ENCODE results near the gene PTGES2. TPM values are rescaled to one million over a fixed set of nuclear protein-coding genes. Genes with fewer than 3 reads are reported as not detected.
A peak's percentile ranks its signal among the peaks of the same experiment; 100 is the strongest.

The PTGES2 gene
- total and polyA plus RNA-seq, 2 of the 13 experiments (the other 11 are each of a cell fraction or from before 2014, with no cell fraction given) = 63.7 to 79.8 TPM

GRCh38 chr9:128127990-128128835 lies 684 bp upstream of the PTGES2 start (continued):
- TF ChIP-seq SKIL (CRISPR knock-in tag; IDR thresholded peaks at IDR 0.05; ENCODE audit: borderline replicate concordance) (peak; percentile 48; the same call in 1 of the 2 replicates), SNAPC5 (CRISPR knock-in tag; IDR thresholded peaks at IDR 0.05; ENCODE audit: borderline replicate concordance) (no peak)

GRCh38 chr9:128125580-128126354 lies 1.8 kb downstream of the PTGES2 start:
- ATAC-seq (no peak), FAIRE-seq (peak; percentile 30), DNase-seq (ENCODE audit: low spot score) (no peak)
- ChIA-PET POLR2A (interaction anchor here (0.5 to 3.0 kb wide), 6 partner anchors 10 to 86 kb away, joined by 3 to 11 read pairs (median 4); partner anchors contain the start of gene BBLN), CTCF (ENCODE audit: low intra/inter-chr PET ratio, low total read pairs) (no interaction called here)
- peaks cover 23% of the 10 kb centered on the region for H3K79me2 ChIP-seq (ENCODE audit: insufficient read depth, low read length)
- peaks cover 4% of the 10 kb centered on the region; the same call in 1 of the 2 replicates for H4K20me1 ChIP-seq (ENCODE audit: insufficient read depth, low read length)
- H3K27me3 ChIP-seq (ENCODE audit: control insufficient read depth in 1 of 2, insufficient read depth in 2 of 2, low read length in 2 of 2) = no peaks in the 10 kb centered on the region
- H3K4me1 ChIP-seq (ENCODE audit: insufficient read depth, low read length) = peaks cover 34% of the 10 kb centered on the region
- peak overlapping the region; percentile 87 for H3K4me2 ChIP-seq (ENCODE audit: low read depth, low read length)
- intact Hi-C loops (cut with micrococcal nuclease; ENCODE audit: unreplicated experiment) = no loop called here
- peak overlapping the region in 2 of 3 experiments; percentile 8 to 99; a peak in 2 of 6 replicates for H3K4me3 ChIP-seq (replicated peaks in 1 of 3; ENCODE audit: insufficient read depth in 1 of 3, low read depth in 2 of 3, low read length in 3 of 3)
- peaks cover 5 to 35% of the 10 kb centered on the region in 2 experiments; a peak in 3 of 5 replicates for H3K36me3 ChIP-seq (replicated peaks in 1 of 2; ENCODE audit: control insufficient read depth in 1 of 2, insufficient read depth in 2 of 2, low read length in 2 of 2)
- in situ Hi-C loops (cut with HindIII; ENCODE audit: extremely low pct_ligation_motif_present, low pct_unique_long_range_greater_than_20kb) = no loop called here
- 39% methylated on average over 7 of the region's 10 CpGs for WGBS (ENCODE audit: low lambda C conversion rate)
- no peaks in the 10 kb centered on the region for H3K9me3 ChIP-seq (ENCODE audit: low read length)
- no peak overlapping the region for H2AFZ ChIP-seq (ENCODE audit: low read length)
- peak overlapping the region; percentile 43; the same call in 1 of the 2 replicates for H3K9ac ChIP-seq (ENCODE audit: insufficient read depth, low read depth, low read length)
- peak overlapping the region; percentile 40 for H3K27ac ChIP-seq (ENCODE audit: extremely low read length, insufficient read depth, low read length)
- no TSS peak for BruUV-seq (replicated peaks)
- TF ChIP-seq ZNF333 (CRISPR knock-in tag; IDR thresholded peaks at IDR 0.05; ENCODE audit: borderline replicate concordance) (no peak), ZFX (CRISPR knock-in tag; IDR thresholded peaks at IDR 0.05; ENCODE audit: low read depth) (0 out of 2 replicates have a peak, but pooled peaks have one; percentile 24), NCOA5 (CRISPR knock-in tag; IDR thresholded peaks at IDR 0.05) (no peak), ZNF678 (CRISPR knock-in tag; IDR thresholded peaks at IDR 0.05) (no peak), ZNF20 (CRISPR knock-in tag; IDR thresholded peaks at IDR 0.05) (no peak), ZFP91 (CRISPR knock-in tag; IDR thresholded peaks at IDR 0.05; ENCODE audit: borderline replicate concordance) (0 out of 2 replicates have a peak, but pooled peaks have one; percentile 14), MBNL3 (CRISPR knock-in tag; conservative IDR thresholded peaks at IDR 0.05) (no peak), NR0B2 (CRISPR knock-in tag; IDR thresholded peaks at IDR 0.05) (no peak), ZNF513 (CRISPR knock-in tag; conservative IDR thresholded peaks at IDR 0.05) (no peak), KDM3A (CRISPR knock-in tag; IDR thresholded peaks at IDR 0.05; ENCODE audit: low read depth) (no peak), SALL1 (CRISPR knock-in tag; IDR thresholded peaks at IDR 0.05) (0 out of 2 replicates have a peak, but pooled peaks have one; percentile 6)
